GM21515 (cell line): ENCODE data around the gene CCL11.

ENCODE experiments used
- ATAC-seq: cut with Tn5 transposase; IDR thresholded peaks from one replicate; pipeline ENCODE4 v1.9.1; 2021; ENCODE audit not compliant: unreplicated experiment

The CCL11 gene

GRCh38 chr17:34257299-34257985 is 28.1 kb upstream of the CCL11 start:
- no peak for ATAC-seq

- ATAC-seq: no peak
Observed at GRCh38 chr17:34257986-34258326, 27.6 kb upstream of the CCL11 start.

DNA sequence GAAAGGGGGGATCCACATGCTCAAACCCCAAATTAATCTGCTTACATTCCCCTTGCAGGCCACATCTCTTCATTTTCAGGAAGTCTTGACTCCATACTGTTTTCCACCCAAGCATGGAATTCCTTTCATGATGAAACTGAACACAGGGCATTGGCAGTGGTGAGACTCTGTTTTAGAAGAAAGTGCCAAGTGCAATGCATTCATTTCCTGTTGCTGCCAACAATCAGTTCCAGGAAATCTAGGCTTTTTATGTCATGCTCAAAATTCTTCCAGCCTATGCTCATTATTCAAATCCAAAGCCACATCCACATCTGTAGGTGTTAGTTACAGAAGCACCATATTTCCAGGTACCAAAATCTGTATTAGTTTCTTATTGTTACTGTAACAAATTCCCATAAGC is 26.4 kb upstream of the CCL11 start:
- no peak for ATAC-seq

GRCh38 chr17:34260861-34261260 is 24.7 kb upstream of the CCL11 start:
- ATAC-seq: no peak

DNA sequence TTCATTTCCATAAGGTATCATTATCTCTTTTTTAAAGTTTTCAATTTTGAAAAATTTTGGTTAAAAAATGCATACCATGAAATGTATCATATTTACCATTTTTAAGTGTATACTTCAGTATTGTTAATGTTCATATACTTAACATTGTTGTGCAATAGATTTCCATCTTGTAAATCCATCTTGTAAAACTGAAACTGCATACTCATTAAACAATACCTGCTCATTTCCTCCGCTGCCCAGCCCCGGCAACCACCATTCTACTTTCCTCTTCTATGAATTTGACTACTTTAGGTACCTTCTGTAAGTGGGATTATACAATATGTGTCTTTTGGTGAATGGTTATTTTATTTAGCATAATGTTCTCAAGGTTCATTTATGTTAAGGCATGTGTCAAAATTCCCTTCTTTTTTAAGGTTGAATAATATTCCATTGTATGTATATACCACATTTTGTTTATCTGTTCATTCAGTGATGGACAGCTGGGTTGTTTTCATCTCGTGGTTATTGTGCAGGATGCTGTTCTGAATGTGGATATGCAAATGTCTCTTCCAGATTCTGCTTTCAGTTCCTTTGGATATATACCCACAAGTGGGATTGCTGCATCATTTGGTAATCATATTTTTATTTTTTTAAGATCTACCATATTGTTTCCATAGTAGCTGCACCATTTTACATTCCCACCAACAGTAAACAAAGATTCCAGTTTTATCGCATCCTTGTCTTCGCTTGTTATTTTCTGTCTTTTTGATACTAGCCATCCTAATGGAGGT is 23.8 kb upstream of the CCL11 start:
- no peak for ATAC-seq

DNA sequence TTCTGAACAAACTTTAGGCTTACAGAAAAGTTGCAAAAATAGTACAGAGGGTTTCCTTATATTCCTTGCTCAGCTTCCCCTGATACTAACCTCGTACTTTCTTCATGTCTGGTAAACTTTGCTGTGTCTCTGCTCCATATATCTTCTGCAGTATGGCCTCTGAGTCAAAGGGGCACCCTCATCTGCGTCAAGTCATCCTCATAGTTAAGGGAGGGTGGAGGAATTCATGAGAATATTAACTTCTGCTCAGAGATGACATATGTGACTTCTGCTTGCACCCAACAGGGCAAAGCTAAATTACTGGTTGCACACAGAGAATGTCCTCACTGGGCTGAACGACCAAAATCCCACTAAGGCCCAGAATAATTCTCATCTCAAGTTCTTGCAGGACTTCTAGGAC is 19.8 kb upstream of the CCL11 start:
- no peak for ATAC-seq

DNA sequence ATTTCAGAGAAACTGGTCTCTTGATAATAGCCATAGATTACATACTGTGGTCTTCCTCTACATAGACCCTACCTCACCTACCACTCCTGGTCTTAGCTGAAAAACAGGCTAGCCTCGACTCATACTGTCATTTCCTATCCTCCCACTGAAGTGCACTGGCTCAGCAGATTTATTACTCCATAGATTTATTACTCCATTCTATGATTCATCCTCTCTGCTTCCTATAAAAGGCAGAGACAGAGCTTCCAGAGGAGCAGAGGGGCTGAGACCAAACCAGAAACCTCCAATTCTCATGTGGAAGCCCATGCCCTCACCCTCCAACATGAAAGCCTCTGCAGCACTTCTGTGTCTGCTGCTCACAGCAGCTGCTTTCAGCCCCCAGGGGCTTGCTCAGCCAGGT is 15.6 kb upstream of the CCL11 start, which contains the start of gene CCL7:
CCL7 (plus strand) TSS at position 253 of the 400 bp plus-strand sequence; CDS start at position 323, 70 bp downstream.
- ATAC-seq: no peak

GRCh38 chr17:34275881-34276280 is 9.7 kb upstream of the CCL11 start:
- no peak for ATAC-seq

DNA sequence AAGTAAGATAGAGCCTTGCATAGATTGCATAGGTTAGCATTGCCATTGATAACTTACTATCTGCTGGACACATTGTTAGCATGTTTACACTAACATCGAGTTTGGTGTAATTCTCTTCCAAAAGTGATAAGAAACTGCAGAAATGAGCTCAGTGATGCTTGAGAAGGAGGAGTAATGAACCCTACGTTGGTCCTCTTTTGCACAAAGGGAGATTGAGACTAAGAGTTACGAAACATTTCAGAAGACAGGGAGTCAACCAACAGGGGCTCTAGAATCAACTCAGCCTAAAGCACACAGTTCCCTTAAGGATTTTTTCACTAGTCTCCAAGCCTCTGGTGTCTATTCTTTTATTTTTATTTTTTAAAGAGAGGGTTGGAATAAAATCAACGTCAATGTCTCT is 8.7 kb upstream of the CCL11 start:
- no peak for ATAC-seq

DNA sequence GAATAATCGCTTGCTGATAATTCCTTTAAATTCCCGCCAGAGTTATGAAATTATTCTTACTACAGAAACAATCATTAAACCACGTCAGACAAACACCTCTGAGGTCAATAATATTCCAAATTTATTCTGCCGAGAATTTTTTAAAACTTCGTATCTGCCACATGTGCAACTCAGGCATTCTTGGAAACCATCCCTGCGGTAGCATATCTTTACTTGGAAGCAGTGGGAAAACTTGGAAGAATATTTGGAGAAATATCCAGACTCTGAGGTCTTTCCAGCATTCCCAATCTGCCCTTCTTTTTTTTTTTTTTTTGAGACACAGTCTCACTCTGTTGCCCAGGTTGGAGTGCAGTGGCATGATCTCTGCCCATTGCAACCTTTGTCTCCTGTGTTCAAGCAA is 2.0 kb upstream of the CCL11 start:
- no peak for ATAC-seq

GRCh38 chr17:34287875-34288274 is 2.3 kb downstream of the CCL11 start:
- no peak for ATAC-seq

DNA sequence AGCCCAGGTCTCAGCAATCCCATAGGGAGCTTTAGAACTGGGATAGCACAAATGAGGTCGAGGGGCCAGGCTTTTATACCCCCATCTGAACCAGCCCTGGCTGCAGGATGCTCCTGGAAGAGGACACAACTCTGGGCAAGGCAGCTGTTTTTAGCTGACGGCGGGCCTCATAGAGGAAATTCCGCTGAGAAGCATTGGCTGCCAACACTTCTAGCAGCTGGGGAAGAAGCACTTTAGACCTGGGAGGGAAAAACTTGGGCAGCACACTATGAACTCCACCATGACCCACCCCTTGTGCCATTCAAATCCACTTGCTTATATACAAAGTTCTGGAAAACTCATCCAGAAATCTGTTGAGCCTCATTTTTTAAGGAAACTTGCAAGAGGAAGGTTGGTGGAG is 5.0 kb downstream of the CCL11 start:
- ATAC-seq: no peak

DNA sequence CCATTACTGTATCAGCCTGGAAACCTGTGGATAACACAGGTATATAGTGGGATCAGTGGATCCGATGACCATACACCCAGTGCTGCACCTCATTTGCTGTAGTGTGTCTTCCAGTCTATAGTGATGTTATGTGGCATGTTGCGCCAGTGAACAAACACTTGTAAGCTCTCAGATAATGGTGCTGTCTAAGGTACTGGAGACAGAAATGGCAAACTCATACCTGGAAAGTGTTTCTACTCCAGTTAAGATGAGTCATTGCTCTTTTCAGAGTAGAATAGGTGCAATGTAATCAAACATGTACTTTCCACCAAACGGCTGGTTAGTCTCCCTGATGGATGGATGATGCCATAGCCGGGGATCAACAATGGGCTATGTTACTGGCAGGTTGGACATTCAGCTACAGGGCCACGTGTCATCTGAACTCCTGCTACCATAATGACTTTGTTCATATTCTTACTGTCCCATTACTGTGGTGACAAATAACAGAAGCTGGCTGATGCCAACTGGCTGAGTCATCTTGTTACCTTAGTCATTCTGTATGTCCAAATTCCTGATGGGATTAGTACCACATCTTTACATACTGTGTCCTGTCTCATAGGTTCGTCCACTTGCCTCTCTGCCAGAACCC is 6.3 kb downstream of the CCL11 start:
- no peak for ATAC-seq

DNA sequence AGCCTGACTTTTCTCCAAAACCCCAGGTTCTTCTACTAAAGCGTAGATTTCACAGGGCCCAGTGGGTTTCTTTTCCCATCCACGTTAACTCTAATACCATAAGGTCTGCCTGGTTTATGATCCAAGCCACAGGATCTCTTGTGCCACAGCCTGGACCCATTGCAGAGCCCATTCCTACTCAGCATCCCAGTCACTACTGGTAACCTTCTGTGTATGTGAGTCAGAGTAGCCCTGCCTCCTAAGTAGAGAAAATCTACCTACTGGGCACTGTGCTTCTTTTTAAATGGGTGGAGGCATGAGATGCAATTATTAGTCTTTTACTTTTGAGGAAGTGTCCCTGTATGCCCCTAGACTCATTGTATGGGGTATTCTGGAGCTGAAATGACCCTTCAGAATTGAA is 13.5 kb downstream of the CCL11 start:
- ATAC-seq: no peak

DNA sequence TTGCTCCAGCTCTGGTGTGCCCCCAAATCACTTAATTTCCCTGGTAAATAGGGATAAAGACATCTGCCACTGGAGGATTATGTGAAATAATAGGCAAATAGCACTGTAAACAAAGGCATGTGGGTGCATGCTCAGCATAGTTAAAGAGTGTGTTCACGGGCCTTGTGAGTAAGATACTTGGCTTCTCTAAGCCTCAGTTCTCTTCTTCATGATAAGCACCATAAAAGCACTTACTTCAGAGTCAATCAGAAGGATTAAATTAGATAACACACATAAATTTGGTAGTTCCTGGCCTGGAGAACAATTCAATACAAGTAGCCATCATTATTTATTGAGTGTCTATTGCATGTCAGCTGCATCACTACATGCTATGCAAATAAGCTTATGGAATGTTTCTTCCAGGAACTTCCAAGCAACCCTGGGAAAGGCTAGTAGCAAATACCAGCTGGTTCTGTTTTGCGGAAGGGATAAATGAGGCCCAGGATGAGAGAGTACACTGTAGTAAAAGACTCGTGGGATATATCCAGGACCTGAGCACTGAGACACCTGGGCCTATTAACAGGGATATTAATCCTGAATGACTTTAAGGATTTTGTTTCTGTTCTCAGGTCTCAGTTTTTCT is 14.5 kb downstream of the CCL11 start:
- ATAC-seq: no peak

DNA sequence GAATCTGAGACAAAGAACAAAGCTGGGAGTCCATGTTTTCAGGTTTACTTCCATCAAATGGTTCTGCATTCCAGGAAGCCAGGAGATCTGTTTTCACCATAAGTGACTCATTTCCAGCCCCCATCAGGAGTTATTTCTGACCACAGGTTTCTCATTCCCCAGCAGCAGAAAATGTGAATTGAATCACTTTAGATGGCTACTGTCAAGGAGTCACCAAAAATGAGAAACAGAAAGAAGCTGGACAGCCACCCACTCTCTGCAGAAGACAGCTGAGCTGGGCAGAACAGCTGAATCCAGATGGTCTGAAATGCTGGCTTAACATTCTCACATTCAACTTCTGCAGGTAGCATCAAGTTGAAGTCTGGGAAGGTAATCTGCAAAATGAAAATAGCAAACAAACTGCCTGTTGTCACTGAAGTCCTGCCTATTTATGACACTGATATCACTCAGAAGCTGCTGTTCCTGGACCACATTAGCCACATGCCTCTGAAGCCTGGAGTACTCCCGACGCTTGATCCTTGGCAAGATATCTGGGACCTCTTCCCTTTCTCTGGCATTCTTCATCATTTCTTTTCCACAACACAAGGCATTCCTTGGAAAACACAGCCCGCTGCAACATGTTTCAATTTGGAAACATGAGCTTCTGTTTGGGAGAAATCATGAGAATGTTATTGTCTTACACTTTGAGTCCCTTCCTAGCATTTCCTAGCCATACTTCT is 15.3 kb downstream of the CCL11 start:
- no peak for ATAC-seq

GRCh38 chr17:34301986-34302385 is 16.4 kb downstream of the CCL11 start:
- no peak for ATAC-seq

DNA sequence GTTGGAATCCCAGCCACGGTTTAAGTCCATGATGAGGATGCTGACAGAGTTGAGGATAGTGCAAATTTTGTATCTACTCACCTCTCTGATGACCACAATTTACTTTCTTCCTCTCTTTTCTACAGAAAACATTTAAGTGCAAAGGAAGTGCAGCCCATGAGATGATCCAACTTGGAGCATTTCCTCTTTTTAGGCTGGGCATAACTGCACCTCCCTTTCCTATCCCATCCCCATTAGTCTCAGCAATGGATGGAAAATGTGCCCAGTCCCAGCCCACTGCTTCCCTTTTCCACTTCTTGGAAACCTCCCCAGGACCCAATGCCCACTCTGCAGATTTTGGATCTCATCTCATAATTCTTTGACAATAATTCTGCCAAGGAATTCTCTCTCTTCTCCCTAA is 17.1 kb downstream of the CCL11 start:
- ATAC-seq: no peak

GRCh38 chr17:34303606-34304005 is 18.1 kb downstream of the CCL11 start:
- ATAC-seq: no peak

DNA sequence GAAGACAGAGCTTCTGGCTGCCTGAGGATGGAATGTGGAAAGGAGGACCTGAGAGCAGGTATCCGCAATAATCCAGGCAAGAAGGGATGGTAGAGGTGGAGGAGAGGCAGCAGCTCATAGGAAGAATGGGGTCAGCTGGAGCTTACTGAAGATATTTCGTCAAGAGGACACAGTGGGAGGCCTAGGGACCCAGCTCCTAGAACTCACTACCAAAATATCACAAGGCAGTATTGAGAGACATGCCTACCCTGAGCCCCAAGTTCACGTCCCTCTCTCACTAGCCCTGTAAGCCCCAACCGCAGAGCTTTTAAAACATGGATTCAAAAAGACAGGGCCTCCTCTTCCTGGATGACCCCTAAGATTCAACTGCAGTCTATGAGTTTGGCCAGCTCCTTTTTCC is 19.5 kb downstream of the CCL11 start:
- ATAC-seq: no peak

GRCh38 chr17:34305606-34306005 is 20.1 kb downstream of the CCL11 start:
- ATAC-seq: no peak
